DND-41 (cell line): ENCODE results near the gene TMEM89.

ENCODE experiments used
- CTCF ChIP-seq: IDR thresholded peaks from 2 replicates; pipeline ENCODE4 v1.5.1; 2012; ENCODE audit warnings: borderline replicate concordance, low read length, moderate library complexity, mild to moderate bottlenecking; ENCODE audit not compliant: poor library complexity, severe bottlenecking; ENCODE audit errors: extremely low read depth
- EZH2 ChIP-seq: IDR thresholded peaks from 3 replicates; pipeline ENCODE4 v1.6.1; 2012; ENCODE audit warnings: borderline replicate concordance, low read depth, mild to moderate bottlenecking, moderate library complexity, low read length, inconsistent platforms; ENCODE audit not compliant: severe bottlenecking

DNA sequence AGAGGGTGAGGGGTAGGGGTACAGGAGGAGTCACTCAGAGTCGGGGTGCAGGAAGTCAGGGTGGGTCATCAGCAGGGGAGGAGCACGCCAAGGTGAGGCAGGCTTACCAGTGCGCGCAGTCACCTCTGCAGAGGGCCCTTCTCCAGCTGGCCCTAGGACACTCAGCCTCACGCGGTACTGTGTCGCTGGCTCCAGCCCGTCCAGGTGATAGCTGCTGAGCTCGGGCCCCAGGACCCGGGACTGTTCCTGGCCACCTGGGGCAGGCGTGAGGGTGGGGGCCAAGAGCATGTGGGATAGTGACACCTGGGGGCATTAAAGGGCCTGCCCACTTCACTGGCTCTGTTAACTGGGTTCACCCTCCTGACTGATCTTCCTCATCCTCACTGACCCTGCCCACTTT, 33.9 kb downstream of the TMEM89 start:
- TF ChIP-seq CTCF (no peak), EZH2 (no peak)
